OCI-LY1 (cell line): ENCODE data around the gene ANO4.
"Not testable (repeated sequence)": the region's sequence is repeated elsewhere in the genome, so short reads cannot be mapped to it uniquely, and the experiment has no call there.

Source experiments
- H2AFZ ChIP-seq: fragments of 200-600 bp; sonication (generic), shearing (Covaris generic); 2 replicates; pipeline ENCODE4 v1.6.0; 2014; ENCODE audit warnings: antibody characterized with exemption, mild to moderate bottlenecking, low read length
- H3F3A ChIP-seq: fragments of 200-600 bp; sonication (generic), shearing (Covaris generic); 2 replicates; pipeline ENCODE4 v1.6.0; 2014; ENCODE audit warnings: mild to moderate bottlenecking, antibody characterized with exemption, low read length, moderate library complexity; ENCODE audit not compliant: insufficient read depth
- H3K27ac ChIP-seq: fragments of 200-600 bp; sonication (generic); 2 replicates; pipeline ENCODE4 v1.5.1; 2014; ENCODE audit warnings: low read length, mixed run types, mild to moderate bottlenecking, low read depth; ENCODE audit not compliant: poor library complexity, severe bottlenecking
- H3K27me3 ChIP-seq: fragments of 200-600 bp; sonication (generic); 2 replicates; pipeline ENCODE4 v1.6.0; 2014; ENCODE audit warnings: antibody characterized with exemption, mild to moderate bottlenecking, low read length, moderate library complexity; ENCODE audit not compliant: insufficient read depth
- H3K36me3 ChIP-seq: fragments of 200-600 bp; sonication (generic); 2 replicates; pipeline ENCODE4 v1.6.1; 2014; ENCODE audit warnings: mild to moderate bottlenecking, antibody characterized with exemption, low read length, moderate library complexity, mixed read lengths; ENCODE audit not compliant: insufficient read depth
- H3K4me1 ChIP-seq: fragments of 200-600 bp; sonication (generic); 2 replicates; pipeline ENCODE4 v1.5.1; 2014; ENCODE audit warnings: mild to moderate bottlenecking, low read length, moderate library complexity; ENCODE audit not compliant: insufficient read depth, severe bottlenecking
- H3K4me2 ChIP-seq: fragments of 200-600 bp; sonication (generic), shearing (Covaris generic); 2 replicates; pipeline ENCODE4 v1.6.1; 2014; ENCODE audit warnings: low read length
- H3K4me3 ChIP-seq: fragments of 200-600 bp; sonication (generic); 2 replicates; pipeline ENCODE4 v1.5.1; 2014; ENCODE audit warnings: low read length, low read depth, mild to moderate bottlenecking, mixed read lengths; ENCODE audit not compliant: poor library complexity, severe bottlenecking
- H3K79me2 ChIP-seq: fragments of 200-600 bp; shearing (Covaris generic); 2 replicates; pipeline ENCODE4 v1.6.1; 2016; ENCODE audit warnings: mixed run types, low read length, mixed read lengths; ENCODE audit not compliant: insufficient read depth
- H3K9ac ChIP-seq: fragments of 200-600 bp; sonication (generic), shearing (Covaris generic); 2 replicates; pipeline ENCODE4 v1.6.1; 2014; ENCODE audit warnings: mild to moderate bottlenecking, low read length, mixed read lengths
- H3K9me2 ChIP-seq: fragments of 200-600 bp; sonication (generic), shearing (Covaris generic); 2 replicates; pipeline ENCODE4 v1.6.1; 2014; ENCODE audit warnings: low read depth, mild to moderate bottlenecking, low read length, mixed read lengths
- H3K9me3 ChIP-seq: fragments of 200-600 bp; shearing (Covaris generic); 2 replicates; pipeline ENCODE4 v1.6.1; 2014; ENCODE audit warnings: low read length, mixed read lengths
- H4K20me1 ChIP-seq: fragments of 200-600 bp; sonication (generic), shearing (Covaris generic); 2 replicates; pipeline ENCODE4 v1.6.0; 2016; ENCODE audit warnings: mild to moderate bottlenecking, low read length; ENCODE audit not compliant: insufficient read depth
- EZH2 ChIP-seq: fragments of 200-600 bp; sonication (generic), shearing (Covaris generic); IDR thresholded peaks from 2 replicates; pipeline ENCODE4 v1.8.0; 2017; ENCODE audit warnings: borderline replicate concordance, mixed run types, mild to moderate bottlenecking, antibody characterized with exemption, low read length, moderate library complexity, mixed read lengths
- TF ChIP-seq, protein P1 (sequence below): fragments of 200-600 bp; sonication (generic), shearing (Covaris generic); IDR thresholded peaks from 2 replicates; pipeline ENCODE4 v1.5.1; 2017; ENCODE audit warnings: mild to moderate bottlenecking, antibody characterized with exemption, low read length, moderate library complexity, mixed read lengths

ANO4 gene

GRCh38 chr12:100986595-100987547 is 192.3 kb downstream of the ANO4 start:
- H3K4me2 ChIP-seq = no peak overlapping the region
- no peak overlapping the region for H3K9ac ChIP-seq
- H3K4me1 ChIP-seq = peaks cover 7% of the 10 kb centered on the region
- no peaks in the 10 kb centered on the region for H3K27me3 ChIP-seq
- no peaks in the 10 kb centered on the region for H3F3A ChIP-seq
- no peak overlapping the region for H3K4me3 ChIP-seq
- H4K20me1 ChIP-seq = no peaks in the 10 kb centered on the region
- no peaks in the 10 kb centered on the region for H3K9me2 ChIP-seq
- H3K79me2 ChIP-seq = no peaks in the 10 kb centered on the region
- TF ChIP-seq, protein P1, sequence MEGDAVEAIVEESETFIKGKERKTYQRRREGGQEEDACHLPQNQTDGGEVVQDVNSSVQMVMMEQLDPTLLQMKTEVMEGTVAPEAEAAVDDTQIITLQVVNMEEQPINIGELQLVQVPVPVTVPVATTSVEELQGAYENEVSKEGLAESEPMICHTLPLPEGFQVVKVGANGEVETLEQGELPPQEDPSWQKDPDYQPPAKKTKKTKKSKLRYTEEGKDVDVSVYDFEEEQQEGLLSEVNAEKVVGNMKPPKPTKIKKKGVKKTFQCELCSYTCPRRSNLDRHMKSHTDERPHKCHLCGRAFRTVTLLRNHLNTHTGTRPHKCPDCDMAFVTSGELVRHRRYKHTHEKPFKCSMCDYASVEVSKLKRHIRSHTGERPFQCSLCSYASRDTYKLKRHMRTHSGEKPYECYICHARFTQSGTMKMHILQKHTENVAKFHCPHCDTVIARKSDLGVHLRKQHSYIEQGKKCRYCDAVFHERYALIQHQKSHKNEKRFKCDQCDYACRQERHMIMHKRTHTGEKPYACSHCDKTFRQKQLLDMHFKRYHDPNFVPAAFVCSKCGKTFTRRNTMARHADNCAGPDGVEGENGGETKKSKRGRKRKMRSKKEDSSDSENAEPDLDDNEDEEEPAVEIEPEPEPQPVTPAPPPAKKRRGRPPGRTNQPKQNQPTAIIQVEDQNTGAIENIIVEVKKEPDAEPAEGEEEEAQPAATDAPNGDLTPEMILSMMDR = no peak
- TF ChIP-seq EZH2 = no peak
- no peak overlapping the region for H3K27ac ChIP-seq
- H2AFZ ChIP-seq = no peak overlapping the region
- H3K36me3 ChIP-seq = no peaks in the 10 kb centered on the region
- H3K9me3 ChIP-seq = no peaks in the 10 kb centered on the region

DNA sequence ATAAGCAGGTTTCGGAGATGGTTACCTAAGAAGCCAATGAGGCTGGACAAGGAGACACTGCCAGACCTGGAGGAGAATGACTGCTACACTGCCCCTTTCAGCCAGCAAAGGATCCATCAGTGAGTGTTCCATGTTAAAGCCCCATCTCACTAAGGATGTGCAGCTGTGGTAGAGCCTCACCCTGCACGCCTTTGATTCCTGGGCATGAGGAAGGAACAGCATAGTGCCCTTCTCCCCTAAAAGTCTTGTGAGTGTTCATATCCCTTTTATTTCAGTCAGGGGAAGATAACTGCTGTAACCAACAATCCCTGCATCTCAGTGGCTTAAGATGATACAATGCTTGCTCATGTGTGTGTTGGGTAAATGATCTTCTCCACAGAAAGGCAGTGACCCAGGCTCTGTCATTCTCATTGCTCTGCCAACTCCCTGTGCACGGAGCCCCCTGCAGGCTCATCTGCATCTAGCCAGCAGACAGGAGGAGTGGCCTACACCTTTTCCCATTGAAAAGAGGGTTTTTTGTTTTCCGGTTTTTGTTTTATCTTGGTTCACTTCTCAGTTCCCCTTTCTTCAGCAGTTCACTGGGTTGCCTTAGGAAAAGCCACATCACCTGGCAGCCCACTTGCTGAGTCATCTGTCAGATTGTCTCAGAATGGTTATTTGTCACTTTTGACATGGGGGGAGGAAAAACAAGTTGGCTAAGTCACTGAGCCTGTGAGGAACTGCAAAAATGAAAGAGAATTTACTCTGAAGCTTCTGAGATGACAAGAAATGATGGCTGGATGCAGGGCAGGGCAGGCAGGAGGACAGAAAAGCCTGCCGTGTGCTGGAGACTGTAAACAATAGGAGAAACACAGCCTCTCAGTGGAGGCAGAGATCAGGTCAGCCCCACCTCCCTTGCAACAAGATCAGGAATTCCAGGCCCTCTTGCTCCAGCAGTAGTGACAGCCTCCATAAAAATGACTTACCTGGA is 193.3 kb downstream of the ANO4 start:
- Histone ChIP-seq H3K9ac (no peak overlapping the region), H3K4me3 (no peak overlapping the region), H3K79me2 (no peaks in the 10 kb centered on the region), H3K27me3 (no peaks in the 10 kb centered on the region), H4K20me1 (no peaks in the 10 kb centered on the region), H3F3A (no peaks in the 10 kb centered on the region), H3K27ac (no peak overlapping the region), H3K9me3 (no peaks in the 10 kb centered on the region), H3K4me2 (no peak overlapping the region), H3K36me3 (no peaks in the 10 kb centered on the region), H2AFZ (no peak overlapping the region), H3K4me1 (peaks cover 7% of the 10 kb centered on the region), H3K9me2 (no peaks in the 10 kb centered on the region)
- no peak for TF ChIP-seq EZH2
- TF ChIP-seq, protein P1 = peak; percentile 57

DNA sequence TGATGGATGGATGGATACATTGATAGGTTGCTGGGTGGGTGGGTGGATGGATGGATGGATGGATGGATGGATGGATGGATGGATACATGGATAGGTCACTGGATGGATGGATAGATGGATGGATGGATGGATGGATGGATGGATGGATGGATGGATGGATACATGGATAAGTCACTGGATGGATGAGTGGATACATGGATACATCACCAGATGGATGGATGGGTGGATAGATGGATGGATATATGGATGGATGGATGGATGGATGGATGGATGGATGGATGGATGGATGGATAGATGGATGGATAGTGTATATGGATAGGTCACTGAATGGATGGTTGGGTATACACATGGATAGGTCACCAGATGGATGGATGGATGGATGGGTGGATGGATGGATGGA is 194.9 kb downstream of the ANO4 start:
- H3K9me3 ChIP-seq, H3K9ac ChIP-seq, H3K27ac ChIP-seq, H3K36me3 ChIP-seq, H3F3A ChIP-seq, H3K79me2 ChIP-seq, H3K4me2 ChIP-seq, H3K4me1 ChIP-seq, H4K20me1 ChIP-seq, H3K9me2 ChIP-seq, H3K27me3 ChIP-seq, H2AFZ ChIP-seq, H3K4me3 ChIP-seq: not testable (repeated sequence)
